Measurements from ENCODE around the gene DCK.
"Not testable (repeated sequence)": the region's sequence is repeated elsewhere in the genome, so short reads cannot be mapped to it uniquely, and the experiment has no call there.

DNA sequence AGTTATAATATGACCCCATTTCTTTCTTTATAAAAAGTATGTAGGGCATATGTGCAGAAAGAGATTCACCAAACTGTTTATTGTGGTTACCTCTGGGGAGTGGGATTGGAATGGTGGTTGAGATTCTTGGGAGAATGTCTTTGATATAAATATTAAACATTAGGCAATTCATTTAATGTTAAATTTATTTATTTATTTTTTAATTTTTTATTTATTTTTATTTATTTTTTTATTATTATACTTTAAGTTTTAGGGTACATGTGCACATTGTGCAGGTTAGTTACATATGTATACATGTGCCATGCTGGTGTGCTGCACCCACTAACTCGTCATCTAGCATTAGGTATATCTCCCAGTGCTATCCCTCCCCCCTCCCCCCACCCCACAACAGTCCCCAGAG, 60.2 kb downstream of the DCK start:
- TF ChIP-seq CTCF (IDR thresholded peaks at IDR 0.05; ENCODE audit: poor library complexity); EZH2 (IDR thresholded peaks at IDR 0.05; ENCODE audit: borderline replicate concordance): not testable (repeated sequence)
